ENCODE data around the gene FAM53A. TPM values are rescaled to one million over a fixed set of nuclear protein-coding genes. Genes with fewer than 3 reads are reported as not detected.
A peak's percentile ranks its signal among the peaks of the same experiment; 100 is the strongest.

The FAM53A gene
- total and polyA plus RNA-seq, 7 experiments from 2014 or later = 1.2 to 3.6 (median 2.1) TPM

- ATAC-seq = no peak
- H3K27me3 Mint-ChIP-seq = peaks cover 0 to 3% (median 0%) of the 10 kb centered on the region in 5 donors
- CTCF ChIA-PET = no interaction called here
Observed at GRCh38 chr4:1599026-1599481, 85.1 kb downstream of the FAM53A start.

DNA sequence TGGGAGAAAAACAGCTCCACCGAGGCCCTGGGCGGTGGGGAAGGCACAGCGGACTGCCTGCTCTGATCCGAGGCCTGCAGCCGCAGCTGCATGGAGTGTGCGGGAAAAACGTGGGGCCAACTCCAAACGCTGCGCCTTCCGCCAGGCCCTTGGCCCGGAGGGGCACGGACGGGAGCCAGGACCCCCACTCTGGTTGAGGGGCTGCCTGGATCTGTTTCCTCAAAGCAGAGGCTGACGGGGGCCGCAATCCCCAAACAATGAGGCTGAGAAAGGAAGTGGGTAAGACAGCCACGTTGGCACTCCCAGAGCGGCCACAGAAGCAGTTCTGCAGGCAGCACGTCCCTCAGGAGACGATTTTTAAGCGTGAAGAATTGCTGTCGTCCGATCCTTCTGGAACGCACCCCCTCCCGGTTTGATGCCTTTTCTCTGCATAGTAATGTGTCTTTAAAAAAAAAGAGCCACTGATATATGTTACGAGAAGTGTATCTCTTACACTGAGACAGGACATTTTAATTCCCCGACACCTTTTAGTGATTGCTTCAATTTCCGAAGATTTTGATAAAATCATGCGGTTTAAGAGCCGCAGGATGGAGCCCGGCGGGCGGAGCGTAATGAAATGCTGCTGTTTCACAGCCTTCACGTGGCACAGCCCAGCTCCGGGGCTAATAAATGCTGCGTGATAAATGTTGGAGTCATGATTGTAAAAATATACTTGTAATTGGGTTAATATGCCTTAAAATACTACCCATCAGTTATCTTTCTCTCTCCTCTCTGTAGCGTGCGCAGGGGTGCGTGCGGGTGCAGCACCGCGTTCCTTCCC is 85.7 kb downstream of the FAM53A start:
- no peaks in the 10 kb centered on the region for H3K4me1 ChIP-seq (ENCODE audit: control insufficient read depth in 2 of 2, insufficient read depth in 2 of 2, low read length in 2 of 2)
- H3K36me3 Mint-ChIP-seq = no peaks in the 10 kb centered on the region
- no peak for DNase-seq

More at GRCh38 chr4:1599026-1599481, 85.1 kb downstream of the FAM53A start:
- intact Hi-C loops (cut with micrococcal nuclease) = no loop called here
- Histone ChIP-seq H3K27ac (ENCODE audit: low read depth, low read length) (no peak overlapping the region), H3K4me3 (ENCODE audit: low read length) (no peak overlapping the region), H3K27me3 (ENCODE audit: control insufficient read depth in 2 of 2, insufficient read depth in 2 of 2, low read length in 2 of 2) (no peaks in the 10 kb centered on the region), H3K9me3 (ENCODE audit: control insufficient read depth in 2 of 3, low read length in 3 of 3) (no peaks in the 10 kb centered on the region), H3K4me1 (ENCODE audit: control insufficient read depth in 2 of 2, insufficient read depth in 2 of 2, low read length in 2 of 2) (peaks cover 0 to 5% of the 10 kb centered on the region in 2 donors), H3K36me3 (ENCODE audit: control insufficient read depth in 2 of 3, insufficient read depth in 3 of 3, low read length in 3 of 3) (no peaks in the 10 kb centered on the region)
- POLR2A ChIA-PET = no interaction called here
- Mint-ChIP-seq H3K4me1 (peaks cover 0 to 10% (median 0%) of the 10 kb centered on the region in 7 donors), H3K27ac (no peak overlapping the region), H3K4me3 (no peak overlapping the region), H3K36me3 (no peaks in the 10 kb centered on the region), H3K9me3 (no peaks in the 10 kb centered on the region)
- no peak for DNase-seq

GRCh38 chr4:1597021-1597931 is 86.8 kb downstream of the FAM53A start:
- peaks cover 0 to 3% (median 0%) of the 10 kb centered on the region in 5 donors for H3K27me3 Mint-ChIP-seq
- CTCF ChIA-PET = interaction anchor here (0.8 kb wide), 1 partner anchor 466 kb away, joined by 3 read pairs; no protein-coding TSS in a partner anchor
- no peak for DNase-seq

More for the DNA sequence above, 85.7 kb downstream of the FAM53A start:
- Mint-ChIP-seq H3K4me1 (peaks cover 0 to 10% (median 0%) of the 10 kb centered on the region in 7 donors), H3K4me3 (no peak overlapping the region), H3K9me3 (no peaks in the 10 kb centered on the region), H3K27ac (peak overlapping the region in 1 of 9 donors; percentile 38), H3K27me3 (peaks cover 0 to 3% (median 0%) of the 10 kb centered on the region in 5 donors)
- no peaks in the 10 kb centered on the region for H3K36me3 ChIP-seq (ENCODE audit: control insufficient read depth in 2 of 3, insufficient read depth in 3 of 3, low read length in 3 of 3)
- intact Hi-C loops (cut with micrococcal nuclease) = no loop called here
- no peak overlapping the region for H3K4me3 ChIP-seq (ENCODE audit: low read length)
- POLR2A ChIA-PET = no interaction called here
- H3K27ac ChIP-seq (ENCODE audit: low read depth, low read length) = no peak overlapping the region
- CTCF ChIA-PET = no interaction called here
- H3K27me3 ChIP-seq (ENCODE audit: control insufficient read depth in 2 of 2, insufficient read depth in 2 of 2, low read length in 2 of 2) = no peaks in the 10 kb centered on the region
- ATAC-seq = no peak
- H3K9me3 ChIP-seq (ENCODE audit: control insufficient read depth in 2 of 3, low read length in 3 of 3) = no peaks in the 10 kb centered on the region

DNA sequence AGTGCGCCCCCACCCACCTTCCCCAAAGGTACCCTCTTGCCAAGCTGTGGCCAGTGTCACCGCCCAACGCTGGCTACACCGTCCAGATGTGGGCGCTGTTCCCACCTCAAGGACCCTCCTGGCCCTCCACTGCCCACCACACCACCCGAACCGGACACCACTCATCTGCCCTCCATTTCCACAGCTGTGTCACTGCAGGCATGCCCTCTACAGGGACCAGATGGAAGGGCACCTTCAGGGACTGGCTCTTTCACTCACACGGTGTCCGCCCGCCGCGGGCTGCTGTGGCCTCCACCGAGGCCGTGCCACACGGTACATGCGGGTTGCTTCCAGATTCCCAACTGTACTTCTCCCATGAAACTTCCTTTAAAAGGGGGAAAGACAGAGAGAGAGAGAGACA is 87.7 kb downstream of the FAM53A start:
- ChIA-PET POLR2A (no interaction called here), CTCF (interaction anchor here (0.8 kb wide), 1 partner anchor 466 kb away, joined by 3 read pairs; no protein-coding TSS in a partner anchor)
- intact Hi-C loops (cut with micrococcal nuclease) = no loop called here
- Histone ChIP-seq H3K9me3 (ENCODE audit: control insufficient read depth in 2 of 3, low read length in 3 of 3) (peaks cover 0 to 3% (median 0%) of the 10 kb centered on the region in 3 experiments), H3K27ac (ENCODE audit: low read depth, low read length) (no peak overlapping the region), H3K4me1 (ENCODE audit: control insufficient read depth in 2 of 2, insufficient read depth in 2 of 2, low read length in 2 of 2) (no peaks in the 10 kb centered on the region), H3K27me3 (ENCODE audit: control insufficient read depth in 2 of 2, insufficient read depth in 2 of 2, low read length in 2 of 2) (no peaks in the 10 kb centered on the region), H3K4me3 (ENCODE audit: low read length) (no peak overlapping the region), H3K36me3 (ENCODE audit: control insufficient read depth in 2 of 3, insufficient read depth in 3 of 3, low read length in 3 of 3) (no peaks in the 10 kb centered on the region)
- Mint-ChIP-seq H3K27ac (no peak overlapping the region), H3K4me3 (no peak overlapping the region), H3K4me1 (peaks cover 0 to 5% (median 0%) of the 10 kb centered on the region in 7 donors), H3K36me3 (peaks cover 0 to 6% (median 0%) of the 10 kb centered on the region in 5 donors), H3K27me3 (peaks cover 0 to 3% (median 0%) of the 10 kb centered on the region in 5 donors), H3K9me3 (peaks cover 0 to 3% (median 0%) of the 10 kb centered on the region in 11 donors)
- ATAC-seq (no peak), DNase-seq (no peak)

More at GRCh38 chr4:1597021-1597931, 86.8 kb downstream of the FAM53A start:
- H3K27ac ChIP-seq (ENCODE audit: low read depth, low read length) = no peak overlapping the region
- Mint-ChIP-seq H3K36me3 (no peaks in the 10 kb centered on the region), H3K4me3 (no peak overlapping the region), H3K27ac (no peak overlapping the region), H3K4me1 (peaks cover 0 to 5% (median 0%) of the 10 kb centered on the region in 7 donors), H3K9me3 (no peaks in the 10 kb centered on the region)
- no peak overlapping the region for H3K4me3 ChIP-seq (ENCODE audit: low read length)
- intact Hi-C loops (cut with micrococcal nuclease) = no loop called here
- H3K9me3 ChIP-seq (ENCODE audit: control insufficient read depth in 2 of 3, low read length in 3 of 3) = no peaks in the 10 kb centered on the region
- no peaks in the 10 kb centered on the region for H3K27me3 ChIP-seq (ENCODE audit: control insufficient read depth in 2 of 2, insufficient read depth in 2 of 2, low read length in 2 of 2)
- H3K36me3 ChIP-seq (ENCODE audit: control insufficient read depth in 2 of 3, insufficient read depth in 3 of 3, low read length in 3 of 3) = no peaks in the 10 kb centered on the region
- ATAC-seq = no peak
- no peaks in the 10 kb centered on the region for H3K4me1 ChIP-seq (ENCODE audit: control insufficient read depth in 2 of 2, insufficient read depth in 2 of 2, low read length in 2 of 2)
- POLR2A ChIA-PET = no interaction called here

- CTCF ChIA-PET = no interaction called here
- Histone ChIP-seq H3K4me1 (ENCODE audit: control insufficient read depth in 2 of 2, insufficient read depth in 2 of 2, low read length in 2 of 2) (no peaks in the 10 kb centered on the region), H3K36me3 (ENCODE audit: control insufficient read depth in 2 of 3, insufficient read depth in 3 of 3, low read length in 3 of 3) (no peaks in the 10 kb centered on the region), H3K4me3 (ENCODE audit: low read length) (no peak overlapping the region), H3K27me3 (ENCODE audit: control insufficient read depth in 2 of 2, insufficient read depth in 2 of 2, low read length in 2 of 2) (no peaks in the 10 kb centered on the region), H3K9me3 (ENCODE audit: control insufficient read depth in 2 of 3, low read length in 3 of 3) (peaks cover 0 to 8% (median 0%) of the 10 kb centered on the region in 3 experiments), H3K27ac (ENCODE audit: low read depth, low read length) (no peak overlapping the region)
- ATAC-seq (no peak), DNase-seq (no peak)
- intact Hi-C loops (cut with micrococcal nuclease) = no loop called here
- POLR2A ChIA-PET = no interaction called here
- Mint-ChIP-seq H3K4me1 (peaks cover 0 to 5% (median 0%) of the 10 kb centered on the region in 7 donors), H3K9me3 (peaks cover 0 to 7% (median 4%) of the 10 kb centered on the region in 11 donors), H3K27ac (no peak overlapping the region), H3K4me3 (no peak overlapping the region), H3K36me3 (peaks cover 0 to 6% (median 3%) of the 10 kb centered on the region in 5 donors), H3K27me3 (peaks cover 0 to 4% (median 2%) of the 10 kb centered on the region in 5 donors)
Observed at GRCh38 chr4:1595789-1596325, 88.3 kb downstream of the FAM53A start.

Measured in naive thymus-derived CD4-positive, alpha-beta T cell (primary cell).